GM18861 (cell line): ENCODE measurements around the gene RNF222.

Experiments used
- ATAC-seq: cut with Tn5 transposase; IDR thresholded peaks from one replicate; pipeline ENCODE4 v1.9.1; 2021; ENCODE audit not compliant: unreplicated experiment

The RNF222 gene, protein sequence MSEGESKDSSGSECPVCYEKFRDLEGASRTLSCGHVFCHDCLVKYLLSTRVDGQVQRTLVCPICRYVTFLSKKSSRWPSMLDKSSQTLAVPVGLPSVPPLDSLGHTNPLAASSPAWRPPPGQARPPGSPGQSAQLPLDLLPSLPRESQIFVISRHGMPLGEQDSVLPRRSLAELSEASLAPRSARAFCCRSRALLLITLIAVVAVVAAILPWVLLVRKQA

DNA sequence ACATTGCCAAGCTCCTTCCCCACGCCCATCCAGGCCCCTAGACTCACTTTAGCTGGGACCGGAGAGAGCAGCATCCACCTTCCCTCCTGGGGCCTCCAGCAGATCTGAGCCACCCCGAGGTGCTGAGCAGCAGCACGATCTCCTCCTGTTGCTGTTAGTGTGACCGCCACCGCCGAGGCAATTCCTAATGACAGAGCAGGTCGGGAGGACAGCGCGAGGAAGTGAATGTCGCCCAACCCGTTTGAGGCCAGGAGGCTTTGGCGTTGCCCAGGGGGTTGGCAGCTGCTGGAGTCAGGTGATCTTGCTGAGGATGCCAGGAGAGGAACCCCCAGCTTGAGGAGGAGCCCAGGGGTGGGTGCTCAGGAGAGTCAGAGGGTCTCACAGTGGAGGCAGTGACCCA is at the start of gene RNF222:
Gene RNF222, minus strand, starts transcription at position 192 of the 400 bp plus-strand sequence. CDS start 4,366 bp downstream, outside the sequence.
- ATAC-seq: no peak

DNA sequence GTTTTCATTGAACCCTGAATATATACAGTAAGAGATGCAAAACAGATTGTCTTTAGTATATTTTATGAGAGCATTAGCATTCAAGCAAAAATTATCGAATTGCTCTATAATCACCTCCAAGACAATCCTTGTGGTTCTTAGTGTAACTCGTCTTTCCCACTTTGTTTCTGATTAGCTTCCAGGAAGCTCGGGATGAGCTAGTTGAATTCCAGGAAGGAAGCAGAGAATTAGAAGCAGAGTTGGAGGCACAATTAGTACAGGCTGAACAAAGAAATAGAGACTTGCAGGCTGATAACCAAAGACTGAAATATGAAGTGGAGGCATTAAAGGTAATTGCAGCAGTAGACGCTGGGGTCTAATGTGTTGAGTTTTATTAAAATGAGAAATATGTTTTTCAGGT is 47.9 kb upstream of the RNF222 start:
- ATAC-seq: no peak

GRCh38 chr17:8444494-8444893 is 46.9 kb upstream of the RNF222 start:
- ATAC-seq: no peak

DNA sequence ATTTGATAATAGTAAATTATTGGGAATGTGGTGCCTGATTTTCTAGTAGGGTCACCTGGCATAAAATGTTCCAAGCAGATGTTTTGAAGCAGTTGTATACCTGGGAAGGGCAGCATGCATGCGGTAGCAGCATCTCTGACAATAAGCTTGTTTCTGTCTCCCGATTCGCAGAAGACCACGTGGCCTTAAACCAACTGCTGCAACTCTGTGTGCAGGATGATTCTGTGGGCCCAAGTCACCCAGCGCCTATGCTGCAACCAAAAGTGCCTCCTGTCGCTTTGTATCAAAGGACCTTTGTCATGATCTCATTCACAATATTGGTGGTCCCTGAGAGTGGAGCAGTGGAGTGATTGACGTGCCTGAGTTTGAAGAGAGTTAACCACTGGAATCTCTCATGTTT is 46.1 kb upstream of the RNF222 start:
- no peak for ATAC-seq

DNA sequence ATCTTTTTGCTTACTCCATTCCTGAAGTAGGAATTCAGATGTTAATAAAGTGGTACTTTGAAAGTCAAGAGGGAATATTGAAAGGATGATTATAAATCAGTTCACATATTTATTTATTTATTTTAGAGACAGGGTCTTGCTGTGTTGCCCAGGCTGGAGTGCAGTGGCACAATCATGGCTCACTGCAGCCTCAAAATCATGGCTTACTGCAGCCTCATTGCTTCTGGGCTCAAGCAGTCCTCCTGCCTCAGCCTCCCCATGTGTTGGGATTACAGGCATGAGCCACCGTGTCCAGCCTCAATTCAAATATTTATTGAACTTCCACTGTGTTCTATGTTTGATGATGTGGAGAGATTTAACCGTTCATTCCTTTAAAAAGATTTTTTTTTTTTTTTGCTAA is 44.7 kb upstream of the RNF222 start:
- ATAC-seq: no peak

- ATAC-seq: no peak
Measured at GRCh38 chr17:8441690-8442089, 44.1 kb upstream of the RNF222 start.

- ATAC-seq: no peak
Measured at GRCh38 chr17:8439681-8440080, 42.1 kb upstream of the RNF222 start.

- no peak for ATAC-seq
Measured at GRCh38 chr17:8438441-8438840, 40.8 kb upstream of the RNF222 start.

GRCh38 chr17:8436844-8437171 is 39.2 kb upstream of the RNF222 start:
- ATAC-seq: no peak

- peak; percentile 29 for ATAC-seq
Measured at GRCh38 chr17:8436169-8436843, 38.7 kb upstream of the RNF222 start.

GRCh38 chr17:8435245-8436168 is 37.9 kb upstream of the RNF222 start, which contains the start of gene NDEL1:
Gene NDEL1, plus strand, starts transcription at chr17:8435884. Its CDS starts 8,388 bp downstream, at chr17:8444272.
- ATAC-seq: peak; percentile 92

DNA sequence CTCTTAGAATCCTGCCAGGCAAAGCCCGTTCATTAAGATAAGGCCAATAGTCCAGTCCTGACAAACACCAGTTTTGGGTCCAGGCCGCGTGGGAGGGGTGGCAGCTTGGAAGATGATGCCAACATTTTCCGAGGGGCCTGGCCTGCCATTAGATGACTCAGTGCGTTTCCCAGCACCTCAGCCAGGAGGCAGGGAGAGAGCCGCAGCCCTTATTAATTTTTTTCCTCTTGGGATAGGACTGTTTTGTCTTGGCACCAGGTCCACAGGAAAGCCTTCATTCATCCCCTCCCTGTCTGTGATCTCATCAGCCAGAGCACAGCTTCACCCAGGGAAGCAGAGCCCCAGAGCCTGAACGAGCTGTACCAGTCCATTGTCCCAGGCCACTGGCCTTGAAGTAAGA is 33.3 kb upstream of the RNF222 start:
- ATAC-seq: no peak

- no peak for ATAC-seq
Measured at GRCh38 chr17:8426802-8427201, 29.2 kb upstream of the RNF222 start.

DNA sequence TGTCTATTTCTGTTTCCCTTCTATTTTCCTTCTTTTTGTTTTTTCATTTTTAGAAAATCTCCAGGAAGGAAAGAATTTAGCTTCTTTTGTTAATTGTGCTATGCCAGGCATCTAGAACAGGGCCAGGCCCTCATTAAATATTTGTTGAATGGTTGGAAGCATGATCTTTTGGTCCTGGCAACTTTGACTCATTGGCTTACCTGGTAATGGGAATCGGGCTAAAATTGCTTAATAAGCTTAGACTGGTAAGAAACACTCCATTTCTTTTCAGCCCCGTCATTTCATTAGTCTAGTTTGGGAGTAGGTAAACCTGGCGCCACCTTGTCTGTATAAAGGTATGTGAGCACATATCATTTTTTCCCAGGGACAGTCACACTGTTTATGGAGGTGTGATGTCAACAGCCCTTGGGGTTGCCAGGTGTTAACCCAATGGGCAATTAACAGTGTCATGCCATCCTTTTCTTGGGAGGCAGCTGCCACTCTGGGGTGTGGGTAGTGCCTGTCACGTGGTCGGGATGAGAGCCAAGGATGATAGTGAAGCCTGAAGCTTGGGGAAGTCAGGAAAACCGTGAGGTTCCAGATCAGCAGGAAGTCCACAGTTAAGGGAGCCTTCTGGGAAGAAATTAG is 28.6 kb upstream of the RNF222 start:
- no peak for ATAC-seq

- ATAC-seq: no peak
Measured at GRCh38 chr17:8421571-8421970, 23.9 kb upstream of the RNF222 start.

DNA sequence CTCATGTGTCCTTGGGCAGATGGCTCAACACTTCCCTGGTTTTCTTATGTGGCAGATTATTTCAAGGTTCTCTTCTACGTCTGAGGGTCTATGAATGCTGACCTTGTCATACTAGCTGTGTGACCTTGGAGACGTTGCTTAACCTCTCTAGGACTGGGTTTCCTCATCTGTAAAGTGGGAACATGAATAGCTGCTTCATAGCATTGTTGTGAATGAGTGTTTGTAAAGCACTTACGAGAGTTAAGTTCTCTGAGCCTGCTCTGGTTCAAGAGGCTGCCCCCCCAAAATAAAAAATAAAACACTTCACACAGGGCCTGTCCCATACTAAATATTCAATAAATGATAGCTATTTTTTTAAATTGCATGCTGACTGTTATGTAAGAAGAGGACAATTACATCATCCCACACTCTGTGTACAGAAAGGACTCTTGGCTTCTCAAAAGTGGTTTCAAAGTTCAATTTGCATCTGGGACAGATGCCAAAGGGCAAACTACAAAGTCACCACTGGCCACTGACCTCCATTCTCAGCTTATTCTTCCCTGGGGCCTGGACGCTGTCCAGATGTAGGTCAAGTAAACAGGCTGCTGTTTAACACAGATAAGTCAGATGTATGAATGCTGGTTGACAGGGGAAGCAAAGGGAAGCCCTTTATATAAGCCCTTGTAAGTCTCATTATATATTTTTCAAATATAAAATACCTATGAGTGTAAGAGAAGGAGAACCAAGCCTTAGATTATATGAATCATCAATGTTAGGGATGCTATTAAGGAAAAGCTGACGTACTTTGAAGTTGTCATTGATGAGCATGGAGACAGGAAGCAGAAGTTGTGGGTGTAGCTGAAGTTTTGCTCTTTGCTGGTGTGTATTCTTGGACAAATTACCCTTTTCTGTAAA is 22.7 kb upstream of the RNF222 start:
- no peak for ATAC-seq

DNA sequence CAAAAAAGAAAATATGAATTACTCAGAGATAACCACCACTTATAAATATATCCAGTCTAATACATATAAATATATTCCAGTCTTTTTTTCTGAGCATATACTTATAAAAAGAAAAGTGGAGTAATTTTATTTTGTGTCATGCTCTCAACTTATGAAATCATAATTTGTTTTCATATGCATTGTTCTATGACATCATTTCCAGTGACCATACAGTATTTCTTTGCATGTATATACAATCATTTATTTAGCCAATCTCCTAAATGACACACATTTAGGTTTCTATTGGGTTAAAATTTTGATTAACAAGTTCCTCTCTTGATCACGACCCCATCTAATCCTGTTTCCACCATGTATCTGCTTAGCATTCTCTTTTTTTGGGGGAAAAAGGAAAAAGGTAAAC is 21.7 kb upstream of the RNF222 start:
- no peak for ATAC-seq

DNA sequence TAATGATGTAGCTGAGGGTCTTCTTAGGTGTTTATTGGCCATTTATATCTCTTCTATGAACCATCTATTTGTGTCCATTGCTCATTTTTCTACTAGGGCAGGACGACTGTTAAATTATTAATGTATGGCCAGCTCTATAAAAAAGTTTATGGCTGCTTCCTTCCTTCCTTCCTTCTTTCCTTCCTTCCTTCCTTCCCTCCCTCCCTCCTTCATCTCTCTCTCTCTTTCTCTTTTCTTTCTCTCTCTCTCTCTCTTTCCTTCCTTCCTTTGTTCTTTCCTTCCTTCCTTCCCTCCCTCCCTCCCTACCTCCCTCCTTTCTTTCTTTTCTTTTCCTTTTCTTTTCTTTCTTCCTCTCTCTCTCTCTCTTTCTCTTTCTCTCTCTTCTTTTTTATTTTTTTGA is 20.8 kb upstream of the RNF222 start:
- ATAC-seq: no peak

DNA sequence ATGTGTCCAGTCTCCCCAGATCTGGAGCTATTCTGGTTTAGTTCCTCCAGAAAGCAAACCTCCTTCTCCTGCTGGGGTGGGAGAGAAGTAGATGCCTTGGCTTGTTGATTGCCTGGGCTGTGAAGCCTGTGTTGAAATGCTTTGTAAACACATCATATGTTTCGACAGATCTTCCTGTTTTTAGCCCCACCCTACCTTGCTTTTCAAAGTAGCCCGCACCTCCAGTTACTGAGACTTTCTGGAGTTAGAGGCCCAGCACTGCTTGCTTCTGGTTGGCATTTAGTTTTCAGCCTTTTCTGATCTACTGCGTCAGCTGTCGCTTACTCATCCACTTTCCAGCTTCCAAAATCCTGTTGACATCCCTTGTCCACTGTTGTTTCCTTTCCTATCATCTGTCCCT is 20.2 kb upstream of the RNF222 start:
- ATAC-seq: no peak

GRCh38 chr17:8413938-8414337 is 16.3 kb upstream of the RNF222 start:
- no peak for ATAC-seq
